ENCODE measurements around the gene TUT7. TPM values are rescaled to one million over a fixed set of nuclear protein-coding genes. Genes with fewer than 3 reads are reported as not detected.

Gene TUT7
- total and polyA plus RNA-seq, 2 of the 4 experiments (the other 2 are of a cell fraction): 13.3 to 33.3 TPM

GRCh38 chr9:86280580-86280979 is 73.6 kb downstream of the TUT7 start:
- H3K9ac ChIP-seq (ENCODE audit: low read depth, low read length): no peak overlapping the region
- no peak overlapping the region for H3K56ac ChIP-seq (ENCODE audit: extremely low read depth, insufficient read depth, low read length)
- H2BK20ac ChIP-seq (ENCODE audit: low read depth, low read length): no peak overlapping the region
- peaks cover 20% of the 10 kb centered on the region for H4K20me1 ChIP-seq (ENCODE audit: insufficient read depth, low read length)
- peaks cover 10% of the 10 kb centered on the region for H3K9me1 ChIP-seq (ENCODE audit: insufficient read depth, low read length)
- no peak overlapping the region for H2BK5ac ChIP-seq (ENCODE audit: low read depth, low read length, poor library complexity, severe bottlenecking)
- ChIA-PET CTCF (interaction anchor here (2.2 kb wide), 1 partner anchor 78 kb away, joined by 5 read pairs; no protein-coding TSS in a partner anchor), POLR2A (ENCODE audit: unreplicated experiment) (interaction anchor here (0.7 kb wide), 1 partner anchor 935 kb away, joined by 4 read pairs; no protein-coding TSS in a partner anchor)
- no peak overlapping the region for H3K14ac ChIP-seq (replicated peaks; ENCODE audit: low read depth, low read length)
- no peak overlapping the region for H3K18ac ChIP-seq (ENCODE audit: low read depth, low read length)
- H3K27me3 ChIP-seq (ENCODE audit: control insufficient read depth, insufficient read depth, low read length): no peaks in the 10 kb centered on the region
- no peak overlapping the region for H3K23ac ChIP-seq (ENCODE audit: low read depth, low read length)
- H3K4me2 ChIP-seq (ENCODE audit: low read depth, low read length): no peak overlapping the region; the same call in 1 of the 2 replicates
- intact Hi-C loops (cut with micrococcal nuclease): loop anchor here (5.0 kb wide), 2 partner anchors 127 to 338 kb away; partner anchors contain the start of gene NAA35
- peaks cover 6% of the 10 kb centered on the region for H3K4me1 ChIP-seq (ENCODE audit: control insufficient read depth, insufficient read depth, low read length)
- DNase-seq: no peak
- H3K4ac ChIP-seq (ENCODE audit: low read depth, low read length): no peak overlapping the region
- H3K4me3 ChIP-seq (ENCODE audit: insufficient read depth, low read depth, low read length): no peak overlapping the region
- no peak for ATAC-seq (ENCODE audit: low read depth)
- H3K27ac ChIP-seq (ENCODE audit: insufficient read depth, low read length): no peak overlapping the region
- BruUV-seq (replicated peaks): TSS peak; percentile 27
- TF ChIP-seq RAD21 (IDR thresholded peaks at IDR 0.05; ENCODE audit: low read length): no peak
- TF ChIP-seq, protein P1, sequence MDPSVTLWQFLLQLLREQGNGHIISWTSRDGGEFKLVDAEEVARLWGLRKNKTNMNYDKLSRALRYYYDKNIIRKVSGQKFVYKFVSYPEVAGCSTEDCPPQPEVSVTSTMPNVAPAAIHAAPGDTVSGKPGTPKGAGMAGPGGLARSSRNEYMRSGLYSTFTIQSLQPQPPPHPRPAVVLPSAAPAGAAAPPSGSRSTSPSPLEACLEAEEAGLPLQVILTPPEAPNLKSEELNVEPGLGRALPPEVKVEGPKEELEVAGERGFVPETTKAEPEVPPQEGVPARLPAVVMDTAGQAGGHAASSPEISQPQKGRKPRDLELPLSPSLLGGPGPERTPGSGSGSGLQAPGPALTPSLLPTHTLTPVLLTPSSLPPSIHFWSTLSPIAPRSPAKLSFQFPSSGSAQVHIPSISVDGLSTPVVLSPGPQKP (IDR thresholded peaks at IDR 0.05; ENCODE audit: borderline replicate concordance, low read depth, low read length): no peak
- TF ChIP-seq SMC3 (IDR thresholded peaks at IDR 0.05; ENCODE audit: low read depth, low read length): no peak
- TF ChIP-seq MXI1 (IDR thresholded peaks at IDR 0.05; ENCODE audit: borderline replicate concordance, low read depth, low read length): no peak
- no peak for TF ChIP-seq BHLHE40 (IDR thresholded peaks at IDR 0.05; ENCODE audit: low read depth, low read length)
- no peak for TF ChIP-seq MAFK (IDR thresholded peaks at IDR 0.05; ENCODE audit: low read depth, low read length)
- TF ChIP-seq RCOR1 (IDR thresholded peaks at IDR 0.05; ENCODE audit: insufficient replicate concordance, low read length): no peak
- TF ChIP-seq NFE2L2 (IDR thresholded peaks at IDR 0.05; ENCODE audit: low read depth, low read length): no peak
- TF ChIP-seq, protein P2, sequence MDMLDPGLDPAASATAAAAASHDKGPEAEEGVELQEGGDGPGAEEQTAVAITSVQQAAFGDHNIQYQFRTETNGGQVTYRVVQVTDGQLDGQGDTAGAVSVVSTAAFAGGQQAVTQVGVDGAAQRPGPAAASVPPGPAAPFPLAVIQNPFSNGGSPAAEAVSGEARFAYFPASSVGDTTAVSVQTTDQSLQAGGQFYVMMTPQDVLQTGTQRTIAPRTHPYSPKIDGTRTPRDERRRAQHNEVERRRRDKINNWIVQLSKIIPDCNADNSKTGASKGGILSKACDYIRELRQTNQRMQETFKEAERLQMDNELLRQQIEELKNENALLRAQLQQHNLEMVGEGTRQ (IDR thresholded peaks at IDR 0.05; ENCODE audit: low read depth, low read length): no peak
- no peak for TF ChIP-seq MAZ (IDR thresholded peaks at IDR 0.05; ENCODE audit: borderline replicate concordance, low read depth, low read length)
- TF ChIP-seq POLR2A (IDR thresholded peaks at IDR 0.05; ENCODE audit: low read depth, low read length): no peak
- no peak for TF ChIP-seq CHD1 (IDR thresholded peaks at IDR 0.05; ENCODE audit: low read depth, low read length)
- TF ChIP-seq RFX5 (IDR thresholded peaks at IDR 0.05; ENCODE audit: low read depth, low read length): no peak
- no peak for TF ChIP-seq CEBPB (IDR thresholded peaks at IDR 0.05; ENCODE audit: low read depth, low read length)
- TF ChIP-seq CTCF (conservative IDR thresholded peaks at IDR 0.05; ENCODE audit: low read depth, low read length): no peak
- no peak for TF ChIP-seq FOS (IDR thresholded peaks at IDR 0.05; ENCODE audit: low read depth, low read length)
- in situ Hi-C loops (cut with MboI; ENCODE audit: low sequenced_read_pairs): no loop called here
- no CpG with 5 or more reads among the region's 7 CpGs for WGBS, 2 experiments (ENCODE audit: extremely low coverage in 2 of 2, insufficient read length in 1 of 2)
- H4K91ac ChIP-seq (ENCODE audit: insufficient read depth, low read depth, low read length): no peak overlapping the region
- H2BK15ac ChIP-seq (ENCODE audit: low read depth, low read length): no peak overlapping the region
- H3K36me3 ChIP-seq (ENCODE audit: control insufficient read depth, insufficient read depth, low read length): no peaks in the 10 kb centered on the region; the same call in 1 of the 2 replicates
- no peaks in the 10 kb centered on the region for H3K9me3 ChIP-seq (ENCODE audit: control insufficient read depth, insufficient read depth, low read length)
- H2AK5ac ChIP-seq (ENCODE audit: low read depth, low read length): no peak overlapping the region
- H2AFZ ChIP-seq (replicated peaks; ENCODE audit: low read length, poor library complexity): no peak overlapping the region
- no peak overlapping the region for H4K8ac ChIP-seq (ENCODE audit: low read depth in 2 of 2, low read length in 2 of 2)
- no peak overlapping the region for H2AK9ac ChIP-seq (replicated peaks; ENCODE audit: low read depth, low read length, poor library complexity)
- H3K79me1 ChIP-seq (ENCODE audit: low read depth in 1 of 2, low read length in 2 of 2): peaks cover 29 to 42% of the 10 kb centered on the region in 2 experiments
- H2BK120ac ChIP-seq (ENCODE audit: low read depth, low read length): no peak overlapping the region
- dilution Hi-C loops (cut with HindIII; ENCODE audit: low sequenced_read_pairs, unreplicated experiment): no loop called here
- H4K5ac ChIP-seq (ENCODE audit: low read depth, low read length): no peak overlapping the region
